ENCODE data around the gene ADAMTS12.

The ADAMTS12 gene

DNA sequence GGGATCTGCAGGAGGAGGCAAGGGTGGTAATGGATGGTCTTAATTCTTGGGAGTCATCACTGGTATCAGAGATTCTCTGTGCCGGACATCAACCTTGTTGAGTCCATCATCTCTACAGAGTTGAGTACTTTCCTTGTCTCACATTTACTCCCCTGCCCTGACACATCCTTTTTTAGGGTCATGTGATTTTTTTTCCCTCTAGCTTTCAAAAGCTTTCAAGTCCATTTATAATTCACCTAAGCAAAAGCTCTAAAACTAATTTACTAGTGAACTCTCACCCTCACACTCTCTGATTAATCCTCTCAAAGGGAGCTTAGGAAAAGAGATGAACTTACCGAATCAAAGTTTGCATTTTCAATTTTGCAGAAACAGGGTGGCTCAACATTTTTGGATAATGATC lies 258.1 kb downstream of the ADAMTS12 start:
- Histone ChIP-seq H3K79me1 (replicated peaks; ENCODE audit: low read length, poor library complexity, severe bottlenecking) (peaks cover 2% of the 10 kb centered on the region), H3K27ac (ENCODE audit: low read length, poor library complexity, severe bottlenecking) (no peak overlapping the region), H3K4me2 (ENCODE audit: low read length, poor library complexity, severe bottlenecking) (no peak overlapping the region), H3K4me3 (ENCODE audit: insufficient read depth in 1 of 2, low read depth in 1 of 2, low read length in 2 of 2) (no peak overlapping the region), H2BK15ac (ENCODE audit: low read depth, poor library complexity, severe bottlenecking) (no peak overlapping the region), H3K14ac (ENCODE audit: low read length in 2 of 2) (no peak overlapping the region), H2BK120ac (ENCODE audit: low read depth, low read length) (no peak overlapping the region), H2BK5ac (ENCODE audit: low read depth, low read length, poor library complexity, severe bottlenecking) (no peak overlapping the region), H3K4ac (ENCODE audit: low read depth in 1 of 2, low read length in 2 of 2) (no peak overlapping the region), H3K18ac (ENCODE audit: low read depth in 1 of 2, low read length in 2 of 2) (no peak overlapping the region), H2BK12ac (ENCODE audit: low read length in 2 of 2) (no peak overlapping the region), H3K9me3 (ENCODE audit: control insufficient read depth, low read length) (peaks cover 3% of the 10 kb centered on the region), H3K9ac (ENCODE audit: low read length) (no peak overlapping the region), H4K8ac (ENCODE audit: low read length) (no peak overlapping the region), H2AK5ac (ENCODE audit: low read length, severe bottlenecking) (no peak overlapping the region), H2AFZ (ENCODE audit: low read depth, low read length) (no peak overlapping the region), H3K36me3 (ENCODE audit: control insufficient read depth in 1 of 2, insufficient read depth in 2 of 2, low read depth in 1 of 2, low read length in 2 of 2) (peaks cover 0 to 87% of the 10 kb centered on the region in 2 experiments), H3K4me1 (ENCODE audit: control insufficient read depth, insufficient read depth, low read depth, low read length) (no peaks in the 10 kb centered on the region), H4K91ac (ENCODE audit: low read length) (no peak overlapping the region), H3K23ac (ENCODE audit: low read length in 2 of 2) (no peak overlapping the region), H3K27me3 (ENCODE audit: control insufficient read depth in 1 of 2, insufficient read depth in 1 of 2, low read length in 2 of 2) (no peaks in the 10 kb centered on the region)
- 95% methylated on average over 2 of the region's 2 CpGs for WGBS
- DNase-seq = no peak

- peaks cover 2% of the 10 kb centered on the region for H3K79me1 ChIP-seq (replicated peaks; ENCODE audit: low read length, poor library complexity, severe bottlenecking)
- no peak overlapping the region for H3K14ac ChIP-seq (ENCODE audit: low read length in 2 of 2)
- H4K8ac ChIP-seq (ENCODE audit: low read length) = no peak overlapping the region
- no peak overlapping the region for H3K18ac ChIP-seq (ENCODE audit: low read depth in 1 of 2, low read length in 2 of 2)
- no peak overlapping the region for H2BK120ac ChIP-seq (ENCODE audit: low read depth, low read length)
- no peaks in the 10 kb centered on the region for H3K27me3 ChIP-seq (ENCODE audit: control insufficient read depth in 1 of 2, insufficient read depth in 1 of 2, low read length in 2 of 2)
- peaks cover 3% of the 10 kb centered on the region for H3K9me3 ChIP-seq (ENCODE audit: control insufficient read depth, low read length)
- H3K4ac ChIP-seq (ENCODE audit: low read depth in 1 of 2, low read length in 2 of 2) = no peak overlapping the region
- no peak overlapping the region for H2AK5ac ChIP-seq (ENCODE audit: low read length, severe bottlenecking)
- no peak overlapping the region for H3K27ac ChIP-seq (ENCODE audit: low read length, poor library complexity, severe bottlenecking)
- no peak overlapping the region for H3K4me2 ChIP-seq (ENCODE audit: low read length, poor library complexity, severe bottlenecking)
- no peak overlapping the region for H4K91ac ChIP-seq (ENCODE audit: low read length)
- no peak overlapping the region for H2BK5ac ChIP-seq (ENCODE audit: low read depth, low read length, poor library complexity, severe bottlenecking)
- no peaks in the 10 kb centered on the region for H3K4me1 ChIP-seq (ENCODE audit: control insufficient read depth, insufficient read depth, low read depth, low read length)
- H2AFZ ChIP-seq (ENCODE audit: low read depth, low read length) = no peak overlapping the region
- no peak overlapping the region for H3K4me3 ChIP-seq (ENCODE audit: insufficient read depth in 1 of 2, low read depth in 1 of 2, low read length in 2 of 2)
- H3K23ac ChIP-seq (ENCODE audit: low read length in 2 of 2) = no peak overlapping the region
- no peak overlapping the region for H2BK12ac ChIP-seq (ENCODE audit: low read length in 2 of 2)
- 100% methylated on average over 1 of the region's 1 CpG for WGBS
- H2BK15ac ChIP-seq (ENCODE audit: low read depth, poor library complexity, severe bottlenecking) = no peak overlapping the region
- H3K9ac ChIP-seq (ENCODE audit: low read length) = no peak overlapping the region
- peaks cover 6 to 84% of the 10 kb centered on the region in 2 experiments for H3K36me3 ChIP-seq (ENCODE audit: control insufficient read depth in 1 of 2, insufficient read depth in 2 of 2, low read depth in 1 of 2, low read length in 2 of 2)
- DNase-seq = no peak
These were observed 260.0 kb downstream of the ADAMTS12 start for GRCh38 chr5:33631786-33632185.

DNA sequence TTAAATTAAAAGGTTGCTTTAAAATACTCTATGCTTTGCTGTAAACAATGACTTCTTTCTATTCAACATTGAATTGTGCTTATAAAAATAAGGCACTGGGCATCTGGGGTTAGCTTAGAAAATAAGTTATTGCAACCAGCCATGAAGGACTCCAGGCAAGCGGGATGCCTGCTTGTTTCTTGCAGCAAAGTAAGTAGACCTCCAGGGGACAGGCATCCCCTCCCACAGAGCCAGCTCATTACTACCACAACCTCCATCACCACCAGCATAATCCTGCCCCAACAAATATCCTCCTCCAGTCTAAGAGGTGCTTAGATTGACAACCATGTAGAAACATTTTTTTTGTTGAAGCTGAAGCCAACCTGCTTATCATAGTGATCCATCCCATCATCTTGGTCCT lies 260.7 kb downstream of the ADAMTS12 start:
- no peak overlapping the region for H2BK120ac ChIP-seq (ENCODE audit: low read depth, low read length)
- no peak overlapping the region for H3K4me3 ChIP-seq (ENCODE audit: insufficient read depth in 1 of 2, low read depth in 1 of 2, low read length in 2 of 2)
- WGBS = 100% methylated on average over 1 of the region's 1 CpG
- H3K36me3 ChIP-seq (ENCODE audit: control insufficient read depth in 1 of 2, insufficient read depth in 2 of 2, low read depth in 1 of 2, low read length in 2 of 2) = peaks cover 12 to 84% of the 10 kb centered on the region in 2 experiments
- H3K23ac ChIP-seq (ENCODE audit: low read length in 2 of 2) = no peak overlapping the region
- no peak overlapping the region for H2AK5ac ChIP-seq (ENCODE audit: low read length, severe bottlenecking)
- no peak overlapping the region for H4K91ac ChIP-seq (ENCODE audit: low read length)
- no peak overlapping the region for H2BK15ac ChIP-seq (ENCODE audit: low read depth, poor library complexity, severe bottlenecking)
- no peak overlapping the region for H3K4ac ChIP-seq (ENCODE audit: low read depth in 1 of 2, low read length in 2 of 2)
- peaks cover 2% of the 10 kb centered on the region for H3K79me1 ChIP-seq (replicated peaks; ENCODE audit: low read length, poor library complexity, severe bottlenecking)
- no peak overlapping the region for H3K18ac ChIP-seq (ENCODE audit: low read depth in 1 of 2, low read length in 2 of 2)
- H3K9me3 ChIP-seq (ENCODE audit: control insufficient read depth, low read length) = peaks cover 3% of the 10 kb centered on the region
- no peak overlapping the region for H2AFZ ChIP-seq (ENCODE audit: low read depth, low read length)
- DNase-seq = no peak
- no peak overlapping the region for H3K27ac ChIP-seq (ENCODE audit: low read length, poor library complexity, severe bottlenecking)
- no peak overlapping the region for H4K8ac ChIP-seq (ENCODE audit: low read length)
- H2BK5ac ChIP-seq (ENCODE audit: low read depth, low read length, poor library complexity, severe bottlenecking) = no peak overlapping the region
- H3K9ac ChIP-seq (ENCODE audit: low read length) = no peak overlapping the region
- H3K4me2 ChIP-seq (ENCODE audit: low read length, poor library complexity, severe bottlenecking) = no peak overlapping the region
- H3K27me3 ChIP-seq (ENCODE audit: control insufficient read depth in 1 of 2, insufficient read depth in 1 of 2, low read length in 2 of 2) = no peaks in the 10 kb centered on the region
- H3K14ac ChIP-seq (ENCODE audit: low read length in 2 of 2) = no peak overlapping the region
- no peak overlapping the region for H2BK12ac ChIP-seq (ENCODE audit: low read length in 2 of 2)
- H3K4me1 ChIP-seq (ENCODE audit: control insufficient read depth, insufficient read depth, low read depth, low read length) = no peaks in the 10 kb centered on the region

- no peak overlapping the region for H4K91ac ChIP-seq (ENCODE audit: low read length)
These were observed 261.8 kb downstream of the ADAMTS12 start for GRCh38 chr5:33629999-33630398.

More at GRCh38 chr5:33629999-33630398, 261.8 kb downstream of the ADAMTS12 start:
- H3K9me3 ChIP-seq (ENCODE audit: control insufficient read depth, low read length) = peaks cover 3% of the 10 kb centered on the region
- H3K23ac ChIP-seq (ENCODE audit: low read length in 2 of 2) = no peak overlapping the region
- no peak overlapping the region for H3K27ac ChIP-seq (ENCODE audit: low read length, poor library complexity, severe bottlenecking)
- H3K27me3 ChIP-seq (ENCODE audit: control insufficient read depth in 1 of 2, insufficient read depth in 1 of 2, low read length in 2 of 2) = no peaks in the 10 kb centered on the region
- no peak overlapping the region for H3K9ac ChIP-seq (ENCODE audit: low read length)
- no peak overlapping the region for H3K18ac ChIP-seq (ENCODE audit: low read depth in 1 of 2, low read length in 2 of 2)
- no peak overlapping the region for H2AFZ ChIP-seq (ENCODE audit: low read depth, low read length)
- no peak overlapping the region for H2BK12ac ChIP-seq (ENCODE audit: low read length in 2 of 2)
- H2BK5ac ChIP-seq (ENCODE audit: low read depth, low read length, poor library complexity, severe bottlenecking) = no peak overlapping the region
- H3K36me3 ChIP-seq (ENCODE audit: control insufficient read depth in 1 of 2, insufficient read depth in 2 of 2, low read depth in 1 of 2, low read length in 2 of 2) = peaks cover 14 to 84% of the 10 kb centered on the region in 2 experiments
- DNase-seq = no peak
- no peak overlapping the region for H3K14ac ChIP-seq (ENCODE audit: low read length in 2 of 2)
- no CpG with 5 or more reads among the region's 2 CpGs for WGBS
- H3K4me2 ChIP-seq (ENCODE audit: low read length, poor library complexity, severe bottlenecking) = no peak overlapping the region
- H3K4ac ChIP-seq (ENCODE audit: low read depth in 1 of 2, low read length in 2 of 2) = no peak overlapping the region
- no peak overlapping the region for H3K4me3 ChIP-seq (ENCODE audit: insufficient read depth in 1 of 2, low read depth in 1 of 2, low read length in 2 of 2)
- no peak overlapping the region for H4K8ac ChIP-seq (ENCODE audit: low read length)
- no peak overlapping the region for H2BK15ac ChIP-seq (ENCODE audit: low read depth, poor library complexity, severe bottlenecking)
- no peak overlapping the region for H2AK5ac ChIP-seq (ENCODE audit: low read length, severe bottlenecking)
- no peaks in the 10 kb centered on the region for H3K4me1 ChIP-seq (ENCODE audit: control insufficient read depth, insufficient read depth, low read depth, low read length)
- H3K79me1 ChIP-seq (replicated peaks; ENCODE audit: low read length, poor library complexity, severe bottlenecking) = peaks cover 2% of the 10 kb centered on the region
- H2BK120ac ChIP-seq (ENCODE audit: low read depth, low read length) = no peak overlapping the region

Data from mesenchymal stem cell (in vitro differentiated cells and primary cell).